Spleen (tissue), 7 donors: Measurements from ENCODE around the gene CIB4.

ENCODE experiments used
- CTCF ChIP-seq, 11 experiments: fragments of 200-600 bp in 7 of 11; fragments of 450-650 bp in 4 of 11; sonication (generic) in 4 of 11; IDR thresholded peaks in 8 of 11; conservative IDR thresholded peaks in 3 of 11; 1 replicate in 7 of 11; 2 replicates in 4 of 11; pipeline versions ENCODE4 v1.4.0 to v1.8.0; 2016 to 2021; ENCODE audit warnings: antibody characterized with exemption in 11 of 11, inconsistent platforms in 4 of 11, mild to moderate bottlenecking in 1 of 11
- POLR2AphosphoS5 ChIP-seq, 3 donors: sonication (generic); formaldehyde crosslinking; IDR thresholded peaks; one replicate each; pipeline ENCODE4 v1.5.1; 2017; ENCODE audit warnings: antibody characterized with exemption in 3 of 3
- donor health status: DM: no; HTN: no; CAD: no; lungs with moderate emphysema.
- donor health status: DM: no; HTN: no; CAD: no.
- donor health status: DM: no; HTN: no; CAD: no.

DNA sequence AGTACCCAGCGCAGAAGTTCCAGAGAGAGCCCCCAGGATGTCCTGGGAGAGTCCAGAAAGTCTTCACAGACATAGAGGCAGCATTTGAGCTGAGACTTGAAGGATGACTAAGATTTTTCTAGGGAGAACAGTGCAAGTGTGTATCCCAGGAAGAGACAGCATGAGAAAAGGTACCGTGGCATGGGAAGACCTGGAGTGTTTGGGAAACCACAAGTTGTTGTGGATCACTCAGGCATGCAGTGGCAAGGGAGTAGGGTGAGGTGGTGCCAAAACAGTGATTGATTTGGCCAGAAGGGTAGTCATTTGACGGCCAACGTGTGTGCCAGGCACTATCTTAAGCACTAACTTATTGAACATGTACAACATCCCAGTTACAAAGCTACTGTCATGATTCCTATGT, 26.9 kb upstream of the CIB4 start:
- TF ChIP-seq CTCF (IDR thresholded peaks at IDR 0.05 in 8 of 11, conservative IDR thresholded peaks at IDR 0.05 in 3 of 11) (no peak), POLR2AphosphoS5 (IDR thresholded peaks at IDR 0.05) (no peak)
